Right forelimb (tissue), 1 donor: ENCODE results near the gene CAPN2.

ENCODE experiments used
- DNase-seq: peaks from one replicate; pipeline ENCODE4 v3.0.0-alpha.2; 2018

Gene CAPN2

GRCh38 chr1:223712194-223712849 lies at the start of gene CAPN2:
TSS of gene CAPN2 (plus strand) at chr1:223712539. CDS start at chr1:223712641, 102 bp downstream.
- peak; percentile 89 for DNase-seq

GRCh38 chr1:223662943-223663342 lies 49.4 kb upstream of the CAPN2 start:
- DNase-seq: no peak

- DNase-seq: no peak
Observed at GRCh38 chr1:223664106-223664505, 48.2 kb upstream of the CAPN2 start.

- DNase-seq: no peak
Observed at GRCh38 chr1:223665592-223666312, 46.6 kb upstream of the CAPN2 start, which contains the start of gene CAPN8. TSS of gene CAPN8 (minus strand) at chr1:223665701. CDS start at chr1:223665646, 55 bp downstream.

GRCh38 chr1:223667484-223668182 lies 44.7 kb upstream of the CAPN2 start:
- no peak for DNase-seq

- DNase-seq: no peak
Observed at GRCh38 chr1:223669003-223669795, 43.1 kb upstream of the CAPN2 start.

- DNase-seq: no peak
Observed at GRCh38 chr1:223670458-223671159, 41.7 kb upstream of the CAPN2 start.

GRCh38 chr1:223674119-223674890 lies 38.0 kb upstream of the CAPN2 start:
- no peak for DNase-seq

GRCh38 chr1:223678841-223679240 lies 33.5 kb upstream of the CAPN2 start:
- DNase-seq: no peak

GRCh38 chr1:223680188-223680587 lies 32.2 kb upstream of the CAPN2 start:
- DNase-seq: no peak

GRCh38 chr1:223682502-223682901 lies 29.8 kb upstream of the CAPN2 start:
- DNase-seq: no peak

- DNase-seq: peak; percentile 83
Observed at GRCh38 chr1:223683586-223684487, 28.5 kb upstream of the CAPN2 start.

GRCh38 chr1:223684488-223684792 lies 27.9 kb upstream of the CAPN2 start:
- DNase-seq: no peak

- no peak for DNase-seq
Observed at GRCh38 chr1:223691121-223691520, 21.2 kb upstream of the CAPN2 start.

GRCh38 chr1:223695014-223695548 lies 17.3 kb upstream of the CAPN2 start:
- DNase-seq: no peak

GRCh38 chr1:223695941-223696340 lies 16.4 kb upstream of the CAPN2 start:
- DNase-seq: no peak

GRCh38 chr1:223700388-223700918 lies 11.9 kb upstream of the CAPN2 start:
- no peak for DNase-seq

- DNase-seq: no peak
Observed at GRCh38 chr1:223700942-223701637, 11.2 kb upstream of the CAPN2 start.
